Nephron progenitor cell (in vitro differentiated cells): Measurements from ENCODE around the gene VWA8.

Experiments used
- DNase-seq: peaks from one replicate; pipeline ENCODE4 v3.0.0; 2021
- H3K27ac Mint-ChIP-seq: 2 replicates; pipeline ENCODE4 v1.8.0; 2021; ENCODE audit warnings: mild to moderate bottlenecking, moderate library complexity, mixed read lengths
- H3K27me3 Mint-ChIP-seq: 2 replicates; pipeline ENCODE4 v1.8.0; 2021; ENCODE audit warnings: mild to moderate bottlenecking, low read depth, mixed read lengths; ENCODE audit not compliant: poor library complexity
- H3K36me3 Mint-ChIP-seq: 2 replicates; pipeline ENCODE4 v1.8.0; 2021; ENCODE audit warnings: low read depth, mixed read lengths
- H3K4me1 Mint-ChIP-seq: 2 replicates; pipeline ENCODE4 v1.8.0; 2021; ENCODE audit warnings: mixed read lengths
- H3K4me3 Mint-ChIP-seq: 2 replicates; pipeline ENCODE4 v1.8.0; 2021; ENCODE audit warnings: mild to moderate bottlenecking, moderate library complexity, mixed read lengths
- H3K9me3 Mint-ChIP-seq: 2 replicates; pipeline ENCODE4 v1.8.0; 2021; ENCODE audit warnings: mild to moderate bottlenecking, moderate library complexity, mixed read lengths
- CTCF ChIP-seq: fragments of 200-600 bp; sonication (generic); IDR thresholded peaks from 2 replicates; pipeline ENCODE4 v1.5.0; 2021; ENCODE audit warnings: antibody characterized with exemption

The VWA8 gene

GRCh38 chr13:41557719-41558118 lies 403.2 kb downstream of the VWA8 start:
- TF ChIP-seq CTCF, result no peak
- no peaks in the 10 kb centered on the region for H3K27me3 Mint-ChIP-seq

DNA sequence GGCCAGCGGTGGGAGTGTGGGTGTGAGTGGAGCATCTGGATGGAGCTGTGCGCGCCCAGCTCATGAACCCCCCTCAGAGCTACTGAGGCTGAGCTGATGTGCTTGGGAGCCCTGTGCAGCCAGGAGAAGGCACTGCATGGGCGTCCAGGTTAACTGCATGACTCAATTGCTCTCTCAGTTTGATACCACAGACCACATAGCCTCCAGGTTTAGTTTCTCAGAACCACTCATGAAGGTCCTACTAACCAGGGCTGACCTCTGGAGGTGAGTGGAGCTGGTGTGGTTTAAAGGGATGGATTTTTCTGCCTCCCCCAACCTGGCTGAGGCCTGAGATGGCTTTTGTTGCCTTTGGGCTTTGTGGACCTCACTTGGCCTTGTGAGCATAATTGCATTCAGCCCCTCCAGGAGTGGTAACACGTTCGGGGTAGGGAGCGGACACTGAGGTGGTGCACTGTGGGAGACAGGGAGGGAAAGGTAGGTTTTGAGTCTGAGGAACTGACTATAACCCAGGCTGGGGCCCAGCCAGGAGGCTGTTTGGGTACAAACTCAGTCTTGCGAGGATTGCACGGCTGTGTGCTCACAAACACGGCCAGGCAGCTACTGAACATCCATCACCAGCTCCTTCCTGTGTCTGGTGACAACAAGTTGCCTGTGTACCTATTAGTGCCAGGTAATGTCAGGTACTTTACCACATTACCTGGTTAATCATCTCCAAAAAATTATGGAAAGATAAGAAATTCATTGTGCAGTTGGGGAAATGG lies 406.1 kb downstream of the VWA8 start:
- TF ChIP-seq CTCF, result no peak
- H3K27ac Mint-ChIP-seq, result no peak overlapping the region
- DNase-seq, result no peak
- H3K4me1 Mint-ChIP-seq, result no peaks in the 10 kb centered on the region
- H3K27me3 Mint-ChIP-seq, result peaks cover 8% of the 10 kb centered on the region
- H3K4me3 Mint-ChIP-seq, result no peak overlapping the region
- H3K36me3 Mint-ChIP-seq, result no peaks in the 10 kb centered on the region
- H3K9me3 Mint-ChIP-seq, result no peaks in the 10 kb centered on the region

More at GRCh38 chr13:41557719-41558118, 403.2 kb downstream of the VWA8 start:
- Mint-ChIP-seq H3K36me3 (no peaks in the 10 kb centered on the region), H3K4me1 (no peaks in the 10 kb centered on the region), H3K4me3 (no peak overlapping the region), H3K9me3 (no peaks in the 10 kb centered on the region), H3K27ac (no peak overlapping the region)
- DNase-seq, result no peak

- peaks cover 8% of the 10 kb centered on the region for H3K27me3 Mint-ChIP-seq
- H3K4me1 Mint-ChIP-seq, result peaks cover 2% of the 10 kb centered on the region
- no peaks in the 10 kb centered on the region for H3K36me3 Mint-ChIP-seq
- no peak for TF ChIP-seq CTCF
- DNase-seq, result no peak
- no peak overlapping the region for H3K4me3 Mint-ChIP-seq
- no peak overlapping the region for H3K27ac Mint-ChIP-seq
- no peaks in the 10 kb centered on the region for H3K9me3 Mint-ChIP-seq
Observed at GRCh38 chr13:41554180-41554579, 406.7 kb downstream of the VWA8 start.

- DNase-seq, result no peak
- no peak for TF ChIP-seq CTCF
- Mint-ChIP-seq H3K9me3 (no peaks in the 10 kb centered on the region), H3K36me3 (no peaks in the 10 kb centered on the region), H3K27ac (no peak overlapping the region), H3K4me3 (no peak overlapping the region), H3K27me3 (peaks cover 8% of the 10 kb centered on the region), H3K4me1 (peaks cover 20% of the 10 kb centered on the region)
Observed at GRCh38 chr13:41552031-41552430, 408.9 kb downstream of the VWA8 start.

DNA sequence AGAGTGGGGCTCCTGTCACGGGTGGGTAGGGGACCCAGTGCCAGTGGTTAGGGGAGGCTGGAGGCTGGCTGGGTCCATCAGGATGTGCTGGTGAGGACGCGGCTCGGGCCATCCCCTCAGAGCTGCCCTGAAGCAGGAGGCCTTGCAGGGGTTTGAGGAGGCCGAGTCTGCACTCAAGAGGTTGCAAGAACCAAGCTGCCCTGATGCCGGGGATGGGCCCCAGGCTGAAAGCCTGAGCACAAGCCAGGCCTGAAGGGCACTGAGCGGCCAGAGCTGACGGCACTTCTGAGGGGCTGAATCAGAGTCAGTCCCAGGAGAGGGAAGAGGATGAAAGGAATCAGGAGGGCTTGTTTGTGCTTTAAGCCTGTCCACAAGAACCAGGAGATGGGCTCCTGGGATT lies 410.6 kb downstream of the VWA8 start:
- Mint-ChIP-seq H3K27ac (no peak overlapping the region), H3K4me1 (peaks cover 37% of the 10 kb centered on the region), H3K9me3 (no peaks in the 10 kb centered on the region), H3K4me3 (no peak overlapping the region), H3K36me3 (no peaks in the 10 kb centered on the region), H3K27me3 (peaks cover 13% of the 10 kb centered on the region)
- no peak for DNase-seq
- no peak for TF ChIP-seq CTCF

DNA sequence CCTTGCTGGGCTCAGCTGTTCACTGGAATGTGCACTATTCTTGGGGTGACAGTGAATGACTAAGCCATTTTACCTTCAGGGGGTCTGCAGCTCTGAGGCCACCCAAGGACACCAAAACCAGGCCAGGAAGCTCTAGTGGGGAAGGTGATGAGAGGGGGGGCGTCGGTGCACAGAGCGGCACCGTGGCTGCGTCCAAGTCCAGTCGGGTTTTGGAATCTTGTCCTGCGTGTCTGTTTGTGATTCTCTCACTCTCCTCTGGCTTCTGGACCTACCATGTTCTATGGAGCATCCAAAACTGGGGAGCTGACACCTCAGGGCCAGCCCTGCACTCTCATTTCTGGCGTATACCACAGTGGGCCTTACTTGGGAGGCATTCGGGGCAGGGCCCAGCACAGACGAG lies 411.4 kb downstream of the VWA8 start:
- Mint-ChIP-seq H3K9me3 (no peaks in the 10 kb centered on the region), H3K36me3 (no peaks in the 10 kb centered on the region), H3K27me3 (peaks cover 13% of the 10 kb centered on the region), H3K4me1 (peaks cover 43% of the 10 kb centered on the region), H3K27ac (no peak overlapping the region), H3K4me3 (no peak overlapping the region)
- no peak for DNase-seq
- no peak for TF ChIP-seq CTCF
